ENCODE results near the gene POLDIP2. TPM values are rescaled to one million over a fixed set of nuclear protein-coding genes. Genes with fewer than 3 reads are reported as not detected.
A peak's percentile ranks its signal among the peaks of the same experiment; 100 is the strongest.

Gene POLDIP2
- total RNA-seq, 1 experiment from 2014 or later: 132 TPM

DNA sequence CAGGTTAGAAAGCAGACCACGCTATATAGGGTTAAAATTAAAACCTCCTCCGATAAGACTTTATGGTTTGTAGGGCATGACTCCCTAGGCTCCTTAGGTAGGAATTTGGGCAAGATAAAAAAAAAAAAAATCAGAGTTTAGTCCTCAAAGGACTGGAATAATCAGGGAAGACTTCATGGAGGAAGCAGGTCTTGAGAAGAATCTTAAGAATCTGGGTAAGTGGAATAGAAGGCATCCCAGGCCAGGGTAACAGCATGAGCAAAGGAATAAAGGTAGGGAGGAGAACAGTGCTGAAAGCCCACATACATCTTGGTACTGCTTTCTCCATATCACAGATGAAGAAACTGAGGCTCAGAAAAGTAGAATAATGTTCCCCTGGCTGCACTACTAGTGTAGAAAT, 33.2 kb upstream of the POLDIP2 start:
- DNase-seq (ENCODE audit: low read depth): no peak

DNA sequence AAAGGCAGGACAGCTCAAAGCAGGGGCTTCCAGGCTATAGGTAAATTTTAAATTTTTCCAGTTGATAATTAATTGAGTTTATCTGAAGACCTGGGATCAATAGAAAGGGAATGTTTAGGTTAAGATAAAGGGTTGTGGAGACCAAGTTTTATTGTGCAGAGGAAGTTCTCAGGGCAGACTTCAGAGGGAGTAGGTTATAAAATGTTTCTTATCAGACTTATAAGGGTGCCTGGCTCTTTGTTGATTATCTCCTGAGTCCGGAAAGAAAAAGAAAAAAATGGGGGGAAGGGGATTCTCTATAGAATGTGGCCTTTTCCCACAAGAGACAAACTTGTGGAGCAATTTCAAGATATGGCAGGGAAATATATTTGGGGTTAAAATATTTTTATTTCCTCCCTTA, 32.8 kb upstream of the POLDIP2 start:
- DNase-seq (ENCODE audit: low read depth): no peak

DNA sequence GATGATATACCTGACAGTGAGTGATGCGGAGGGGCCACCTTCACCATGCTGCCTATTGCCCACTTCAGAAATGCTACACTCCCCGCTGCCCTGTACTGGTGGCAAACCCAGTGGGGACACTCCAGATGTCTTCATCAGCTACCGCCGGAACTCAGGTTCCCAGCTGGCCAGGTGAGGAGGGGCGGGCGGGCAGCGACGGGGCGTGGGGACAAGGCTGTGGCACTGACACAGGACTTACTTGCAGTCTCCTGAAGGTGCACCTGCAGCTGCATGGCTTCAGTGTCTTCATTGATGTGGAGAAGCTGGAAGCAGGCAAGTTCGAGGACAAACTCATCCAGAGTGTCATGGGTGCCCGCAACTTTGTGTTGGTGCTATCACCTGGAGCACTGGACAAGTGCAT, 30.8 kb upstream of the POLDIP2 start:
- DNase-seq (ENCODE audit: low read depth): no peak

DNA sequence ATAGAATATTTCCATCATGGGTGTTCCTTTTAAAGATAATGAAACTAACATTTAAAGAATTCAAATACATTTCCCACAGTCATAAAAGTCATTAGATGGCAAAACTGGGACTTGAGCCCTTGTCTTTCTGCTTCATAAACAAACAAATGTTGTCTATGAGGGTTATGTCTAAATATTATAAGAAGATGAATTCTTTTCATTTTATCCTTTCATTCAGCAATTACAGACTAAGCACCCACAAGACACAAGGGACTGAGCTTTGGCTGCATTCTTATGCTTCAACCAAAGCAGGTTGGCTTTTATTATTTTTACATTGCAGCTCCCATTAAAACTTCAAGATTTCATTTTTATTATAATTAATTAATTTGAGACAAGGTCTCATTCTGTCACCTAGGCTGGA, 29.1 kb upstream of the POLDIP2 start:
- DNase-seq (ENCODE audit: low read depth): no peak

DNA sequence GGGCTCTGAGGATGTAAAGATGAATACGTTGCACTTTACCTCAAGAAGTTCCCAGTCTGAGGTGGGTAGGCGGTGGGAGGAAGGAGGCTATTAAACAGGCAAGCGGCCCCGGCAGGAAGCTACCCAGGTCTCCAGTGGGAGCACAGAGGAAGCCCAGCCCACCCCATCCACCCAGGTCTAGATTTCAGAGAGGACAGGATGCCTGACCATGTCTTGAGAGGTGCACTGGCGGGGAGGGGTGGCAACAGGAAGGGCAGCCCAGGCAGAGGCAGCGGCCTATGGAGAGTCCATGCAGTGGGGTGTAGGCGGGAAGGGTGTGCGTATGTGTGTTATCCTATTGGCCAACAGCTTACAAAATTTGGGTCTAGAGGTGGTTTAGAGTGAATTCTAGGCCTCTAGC, 28.1 kb upstream of the POLDIP2 start:
- no peak for DNase-seq (ENCODE audit: low read depth)

DNA sequence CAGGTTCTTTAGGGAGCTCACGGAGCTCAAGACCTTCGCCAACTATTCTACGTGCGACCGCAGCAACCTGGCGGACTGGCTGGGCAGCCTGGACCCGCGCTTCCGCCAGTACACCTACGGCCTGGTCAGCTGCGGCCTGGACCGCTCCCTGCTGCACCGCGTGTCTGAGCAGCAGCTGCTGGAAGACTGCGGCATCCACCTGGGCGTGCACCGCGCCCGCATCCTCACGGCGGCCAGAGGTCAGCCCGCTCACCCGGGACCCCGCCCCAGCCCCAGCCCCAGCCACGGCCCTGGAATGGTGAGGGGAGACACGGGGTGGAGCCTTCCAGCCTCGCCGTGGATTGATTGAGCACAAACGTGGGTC, 27.7 kb upstream of the POLDIP2 start:
- DNase-seq (ENCODE audit: low read depth): no peak

DNA sequence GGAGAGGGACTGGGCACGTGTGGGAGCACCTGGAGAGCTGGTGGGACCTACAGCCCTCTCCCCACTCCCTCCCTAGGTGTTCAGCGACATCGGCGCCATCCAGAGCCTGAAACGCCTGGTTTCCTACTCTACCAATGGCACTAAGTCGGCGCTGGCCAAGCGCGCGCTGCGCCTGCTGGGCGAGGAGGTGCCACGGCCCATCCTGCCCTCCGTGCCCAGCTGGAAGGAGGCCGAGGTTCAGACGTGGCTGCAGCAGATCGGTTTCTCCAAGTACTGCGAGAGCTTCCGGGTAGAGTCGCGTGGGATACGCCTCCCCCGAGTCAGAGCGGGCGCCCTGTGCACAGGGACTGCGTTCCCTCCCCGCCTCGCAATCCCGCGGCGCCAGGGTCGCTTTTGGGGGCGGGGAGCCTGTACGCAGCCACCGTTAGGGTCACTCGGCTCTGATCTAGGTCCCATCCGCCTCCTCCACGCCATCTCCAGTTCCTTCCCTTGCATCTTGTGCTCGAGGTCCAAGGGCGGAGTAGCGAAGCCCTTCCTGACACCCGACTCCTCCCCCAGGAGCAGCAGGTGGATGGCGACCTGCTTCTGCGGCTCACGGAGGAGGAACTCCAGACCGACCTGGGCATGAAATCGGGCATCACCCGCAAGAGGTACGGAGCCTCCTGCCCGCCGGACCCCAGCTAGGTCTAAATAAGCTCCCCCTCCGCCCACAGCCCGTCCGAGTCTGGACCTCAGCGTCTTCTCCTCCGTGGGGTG, 27.1 kb upstream of the POLDIP2 start:
- no peak for DNase-seq (ENCODE audit: low read depth)

DNA sequence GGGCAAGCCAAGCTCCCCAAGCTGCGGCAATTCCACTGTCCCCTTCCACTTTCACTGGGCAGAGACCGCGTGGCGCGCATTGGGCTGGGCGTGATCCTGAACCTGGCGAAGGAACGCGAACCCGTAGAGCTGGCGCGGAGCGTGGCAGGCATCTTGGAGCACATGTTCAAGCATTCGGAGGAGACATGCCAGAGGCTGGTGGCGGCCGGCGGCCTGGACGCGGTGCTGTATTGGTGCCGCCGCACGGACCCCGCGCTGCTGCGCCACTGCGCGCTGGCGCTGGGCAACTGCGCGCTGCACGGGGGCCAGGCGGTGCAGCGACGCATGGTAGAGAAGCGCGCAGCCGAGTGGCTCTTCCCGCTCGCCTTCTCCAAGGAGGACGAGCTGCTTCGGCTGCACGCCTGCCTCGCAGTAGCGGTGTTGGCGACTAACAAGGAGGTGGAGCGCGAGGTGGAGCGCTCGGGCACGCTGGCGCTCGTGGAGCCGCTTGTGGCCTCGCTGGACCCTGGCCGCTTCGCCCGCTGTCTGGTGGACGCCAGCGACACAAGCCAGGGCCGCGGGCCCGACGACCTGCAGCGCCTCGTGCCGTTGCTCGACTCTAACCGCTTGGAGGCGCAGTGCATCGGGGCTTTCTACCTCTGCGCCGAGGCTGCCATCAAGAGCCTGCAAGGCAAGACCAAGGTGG, 24.0 kb upstream of the POLDIP2 start:
- no peak for DNase-seq (ENCODE audit: low read depth)

DNA sequence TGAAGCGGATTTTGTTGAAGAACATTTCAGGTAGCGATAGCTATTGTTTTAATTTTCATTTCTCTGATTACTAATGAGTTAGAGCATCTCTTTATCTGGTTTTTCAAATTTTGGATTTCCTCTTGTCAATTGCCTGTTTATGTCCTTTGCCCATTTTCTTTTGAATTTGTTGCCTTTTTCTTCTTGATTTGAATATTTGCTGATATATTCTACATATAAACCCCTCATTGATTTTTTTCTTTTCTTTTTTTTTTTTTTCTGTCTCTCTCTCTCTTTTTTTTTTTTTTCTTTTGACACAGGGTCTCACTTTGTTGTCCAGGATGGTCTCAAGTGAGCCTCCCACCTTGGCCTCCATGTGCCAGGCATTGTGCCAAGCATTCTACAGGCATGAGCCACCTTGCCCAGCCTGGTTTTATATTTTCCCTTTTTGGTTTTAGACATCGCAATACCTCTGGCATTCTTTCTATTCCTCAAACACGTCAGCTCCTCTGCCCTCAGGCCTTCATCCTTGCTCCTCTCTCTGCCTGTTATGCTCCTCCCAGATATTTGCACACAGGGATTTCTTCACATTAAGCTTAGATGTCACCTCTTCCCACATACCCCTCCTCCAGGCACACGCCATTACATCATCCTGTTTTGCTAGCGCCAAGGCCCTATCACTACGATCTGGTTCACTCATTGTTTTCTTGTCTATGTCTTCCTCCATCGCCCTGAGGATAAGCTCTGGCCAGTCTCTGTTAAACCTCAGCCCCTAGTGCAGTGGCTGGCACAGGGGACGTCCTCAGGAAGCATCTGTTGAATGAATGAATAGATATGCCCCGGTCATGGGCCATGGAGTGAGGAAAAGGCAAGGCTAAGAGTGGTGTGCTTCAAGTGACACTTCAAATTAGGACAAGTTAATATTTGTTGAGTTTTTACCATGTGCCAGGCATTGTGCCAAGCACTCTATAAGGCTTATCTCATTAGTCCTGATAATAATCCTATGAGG, 22.8 kb upstream of the POLDIP2 start:
- peak; percentile 41 for DNase-seq (ENCODE audit: low read depth)

DNA sequence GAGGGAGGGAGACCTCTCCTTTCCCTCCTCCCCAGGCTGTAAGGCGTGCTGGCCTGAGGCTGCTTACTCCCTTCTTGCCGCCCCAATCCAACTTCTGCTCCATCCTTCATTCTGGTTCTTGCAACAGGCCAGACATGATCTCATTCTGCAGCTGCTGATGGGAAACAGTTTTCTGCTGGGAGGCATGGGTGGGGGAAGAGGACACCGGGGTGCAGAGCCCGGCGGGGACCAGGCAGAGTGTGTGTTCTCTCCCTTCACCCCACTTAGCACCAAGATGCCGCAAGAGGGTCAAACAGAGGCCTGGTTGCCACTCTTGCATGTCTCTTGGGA, 15.6 kb upstream of the POLDIP2 start:
- no peak for DNase-seq (ENCODE audit: low read depth)

DNA sequence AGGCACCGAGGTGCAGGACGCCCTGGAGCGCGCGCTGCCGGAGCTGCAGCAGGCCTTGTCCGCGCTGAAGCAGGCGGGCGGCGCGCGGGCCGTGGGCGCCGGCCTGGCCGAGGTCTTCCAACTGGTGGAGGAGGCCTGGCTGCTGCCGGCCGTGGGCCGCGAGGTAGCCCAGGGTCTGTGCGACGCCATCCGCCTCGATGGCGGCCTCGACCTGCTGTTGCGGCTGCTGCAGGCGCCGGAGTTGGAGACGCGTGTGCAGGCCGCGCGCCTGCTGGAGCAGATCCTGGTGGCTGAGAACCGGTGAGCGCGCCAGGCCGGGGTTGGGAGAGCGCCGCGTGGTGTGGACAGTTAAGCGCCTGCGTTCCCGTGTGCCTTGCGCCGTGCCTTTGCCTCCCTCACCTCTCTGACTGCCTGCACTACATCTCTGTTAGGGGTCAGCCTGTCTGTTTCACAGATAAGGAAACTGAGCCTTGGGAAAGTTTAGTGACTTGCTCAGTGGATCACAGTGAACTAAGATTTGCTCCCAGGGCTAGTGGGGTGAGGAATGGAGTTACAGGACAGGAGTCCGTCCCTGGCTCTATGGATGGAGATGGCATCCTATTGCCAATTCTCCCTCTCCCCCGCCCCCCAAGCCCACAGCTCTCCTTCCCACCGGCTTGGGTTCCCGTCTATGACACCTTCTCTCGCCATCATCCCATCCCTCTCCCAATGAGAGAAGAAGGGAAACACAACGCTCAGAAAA, 15.0 kb upstream of the POLDIP2 start:
- DNase-seq (ENCODE audit: low read depth): peak; percentile 47

DNA sequence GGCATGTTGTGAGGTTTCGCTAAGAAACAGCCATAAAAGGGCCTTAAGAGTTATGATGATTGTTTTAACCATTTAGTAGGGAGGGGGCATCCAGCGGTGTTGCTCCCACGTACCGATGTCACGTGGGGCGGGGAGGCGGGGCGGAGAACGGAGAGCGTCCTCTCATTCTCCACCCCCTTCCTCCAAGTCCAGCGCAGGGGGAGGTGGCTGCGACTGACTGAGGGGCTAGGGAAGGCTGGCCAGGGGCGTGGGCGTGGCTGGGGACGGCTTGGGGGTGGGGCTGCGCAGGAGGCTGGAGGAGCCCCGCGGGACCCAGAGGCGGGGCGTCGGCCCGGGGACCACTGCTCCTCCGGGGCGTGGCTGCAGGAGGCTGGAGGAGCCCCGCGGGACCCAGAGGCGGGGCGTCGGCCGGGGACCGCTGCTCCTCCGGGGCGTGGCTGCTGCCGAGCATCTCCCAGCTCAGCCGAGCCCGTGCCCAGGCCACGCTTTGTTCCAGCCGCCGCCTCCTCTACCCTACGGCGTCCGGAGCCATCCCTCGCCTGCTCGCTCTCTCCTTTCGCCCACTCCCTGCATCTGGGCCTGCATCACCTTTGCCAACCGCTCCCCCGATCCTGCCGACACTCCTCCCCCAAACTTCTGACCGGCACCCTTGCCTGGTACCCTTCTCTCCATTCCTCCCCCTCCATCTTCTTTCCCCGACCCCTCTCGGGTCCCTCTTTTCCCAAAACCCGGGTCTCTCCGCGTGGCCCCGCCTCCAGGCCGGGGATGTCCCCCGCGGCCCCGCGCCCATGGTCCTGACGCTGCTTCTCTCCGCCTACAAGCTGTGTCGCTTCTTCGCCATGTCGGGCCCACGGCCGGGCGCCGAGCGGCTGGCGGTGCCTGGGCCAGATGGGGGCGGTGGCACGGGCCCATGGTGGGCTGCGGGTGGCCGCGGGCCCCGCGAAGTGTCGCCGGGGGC, 14.2 kb upstream of the POLDIP2 start, which contains the start of gene SARM1:
TSS of gene SARM1 (plus strand) at position 450 of the 958 bp plus-strand sequence. CDS start at position 789, 339 bp downstream.
- DNase-seq (ENCODE audit: low read depth): peak; percentile 95

DNA sequence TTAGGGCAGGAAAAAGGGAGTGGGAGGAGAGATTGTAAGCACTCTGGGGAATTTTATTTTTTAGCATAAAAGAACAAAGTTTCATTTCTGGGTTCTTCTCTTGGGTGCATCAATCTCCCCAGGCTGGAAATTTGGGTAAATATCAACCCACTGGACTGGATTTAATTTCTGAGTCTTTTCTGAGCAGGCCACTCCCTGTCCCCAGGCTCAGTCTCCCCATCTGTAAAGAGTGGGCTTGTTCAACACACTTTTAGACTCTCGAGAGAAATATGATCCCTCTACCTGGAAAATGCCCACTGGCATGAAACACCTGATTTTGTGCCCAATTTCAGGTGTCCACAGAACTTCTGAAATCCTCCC, 13.4 kb upstream of the POLDIP2 start:
- no peak for DNase-seq (ENCODE audit: low read depth)

DNA sequence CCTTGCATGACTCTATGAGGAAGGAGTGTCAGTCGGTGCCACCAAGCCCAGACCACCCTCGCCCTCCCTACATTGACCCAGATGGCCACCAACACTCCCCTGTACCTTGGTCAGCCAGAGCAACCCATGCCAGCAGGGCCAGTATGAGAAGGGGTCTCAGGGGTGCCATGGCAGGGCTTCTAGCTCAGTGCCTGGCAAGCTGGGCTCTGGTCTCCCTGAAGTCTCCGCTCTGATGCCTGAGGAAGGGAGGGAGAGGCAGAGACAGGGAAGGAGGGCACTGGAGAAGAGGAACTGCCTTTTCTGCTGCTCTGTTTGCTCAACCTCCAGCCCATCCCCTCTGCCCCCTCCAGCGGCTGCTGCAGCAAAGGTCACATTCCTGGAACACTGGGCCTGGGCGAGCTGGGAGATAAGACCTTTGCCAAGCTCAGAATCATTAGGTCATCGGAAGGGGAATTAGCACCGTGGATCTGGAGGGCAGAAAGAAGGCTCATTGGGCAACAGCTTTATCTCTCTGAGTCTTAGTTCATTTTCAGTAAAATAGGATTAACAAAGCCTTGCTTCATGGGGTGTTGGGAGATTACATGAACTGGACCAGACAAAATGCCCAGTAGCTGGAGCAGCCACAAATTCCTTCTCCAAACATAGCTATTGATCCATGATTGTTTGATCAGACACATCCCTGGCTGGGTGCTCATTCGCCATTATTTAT, 12.9 kb upstream of the POLDIP2 start, which contains the start of gene VTN:
TSS of gene VTN (minus strand) at position 273 of the 709 bp plus-strand sequence. CDS start at position 169, 104 bp downstream.
- peak; percentile 47 for DNase-seq (ENCODE audit: low read depth)

DNA sequence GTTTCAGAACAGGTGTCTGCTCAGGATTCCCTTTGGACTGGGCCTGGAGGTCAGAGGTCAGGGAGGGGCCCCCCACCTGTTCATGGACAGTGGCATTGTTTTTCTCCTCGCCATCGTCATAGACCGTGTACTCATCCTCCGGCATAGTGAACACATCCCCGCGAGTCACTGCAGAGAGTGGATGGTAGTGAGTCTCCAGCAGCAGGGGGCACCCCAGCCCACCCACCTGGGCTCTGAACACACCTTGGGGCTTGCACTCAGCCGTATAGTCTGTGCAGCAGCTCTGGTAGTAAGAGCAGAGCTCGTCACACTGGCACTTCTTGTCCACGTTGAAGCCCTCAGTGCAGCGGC, 12.3 kb upstream of the POLDIP2 start:
- DNase-seq (ENCODE audit: low read depth): no peak

DNA sequence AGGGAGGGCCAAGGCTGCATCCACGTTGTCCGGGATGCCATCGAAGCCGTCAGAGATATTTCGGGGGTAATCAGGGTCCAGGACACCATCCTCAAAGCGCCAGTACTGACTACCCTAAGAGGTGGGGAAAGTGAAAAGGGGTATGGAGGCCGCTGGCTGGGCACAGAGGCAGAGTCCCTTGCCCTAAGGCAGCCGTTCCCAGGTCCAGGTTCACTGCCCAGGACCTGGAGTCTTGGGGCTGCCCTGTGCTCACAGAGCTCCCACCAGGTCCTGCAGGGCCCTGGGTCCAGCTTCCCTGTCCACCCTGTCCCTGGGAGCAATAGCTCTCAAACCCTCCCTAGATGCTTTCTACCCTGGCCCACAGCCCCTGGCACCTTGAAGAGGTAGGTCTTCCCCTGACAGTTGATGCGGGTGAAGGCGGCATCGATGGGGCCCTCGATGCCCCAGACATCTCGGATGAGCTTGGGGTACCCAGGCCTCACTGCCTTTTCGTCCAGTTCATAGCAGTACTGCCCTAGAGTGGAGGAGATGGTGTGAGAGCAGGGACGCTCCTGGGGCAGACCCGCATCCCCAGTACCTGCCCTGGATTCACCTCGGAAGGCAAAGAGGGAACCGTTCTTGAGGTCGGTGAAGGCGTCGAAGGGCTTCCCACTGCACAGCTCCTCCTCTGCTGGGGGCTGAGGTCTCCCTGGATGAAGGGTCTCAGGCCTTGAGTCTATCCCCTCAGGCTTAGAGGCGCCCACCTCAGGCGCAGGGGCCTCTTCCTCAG, 11.8 kb upstream of the POLDIP2 start:
- no peak for DNase-seq (ENCODE audit: low read depth)

DNA sequence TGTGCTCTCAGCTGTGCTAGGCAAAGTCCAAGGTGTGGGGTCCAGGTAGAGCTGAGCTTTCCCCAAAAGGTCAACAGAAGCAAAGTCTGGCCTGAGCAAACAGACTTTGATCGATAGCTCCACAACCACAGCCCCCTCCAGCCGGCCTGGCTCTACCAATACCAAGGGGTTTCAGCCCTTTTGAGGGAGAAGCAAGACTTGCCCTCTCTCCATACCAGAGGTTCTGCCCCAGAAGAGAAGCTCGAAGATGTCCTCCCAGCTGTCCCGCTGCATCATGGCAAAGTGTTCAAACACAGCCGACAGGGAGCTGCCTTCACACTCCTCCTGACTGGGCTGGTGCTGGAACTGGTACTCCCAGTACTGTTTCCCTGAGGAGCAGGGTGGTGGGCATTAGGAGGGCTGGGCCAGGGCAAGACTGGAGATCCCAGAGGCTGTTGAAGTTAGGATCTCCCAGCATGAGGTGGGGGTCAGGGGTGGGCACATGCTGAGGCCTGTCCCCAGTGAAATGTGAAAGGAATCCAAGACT, 11.0 kb upstream of the POLDIP2 start:
- no peak for DNase-seq (ENCODE audit: low read depth)

DNA sequence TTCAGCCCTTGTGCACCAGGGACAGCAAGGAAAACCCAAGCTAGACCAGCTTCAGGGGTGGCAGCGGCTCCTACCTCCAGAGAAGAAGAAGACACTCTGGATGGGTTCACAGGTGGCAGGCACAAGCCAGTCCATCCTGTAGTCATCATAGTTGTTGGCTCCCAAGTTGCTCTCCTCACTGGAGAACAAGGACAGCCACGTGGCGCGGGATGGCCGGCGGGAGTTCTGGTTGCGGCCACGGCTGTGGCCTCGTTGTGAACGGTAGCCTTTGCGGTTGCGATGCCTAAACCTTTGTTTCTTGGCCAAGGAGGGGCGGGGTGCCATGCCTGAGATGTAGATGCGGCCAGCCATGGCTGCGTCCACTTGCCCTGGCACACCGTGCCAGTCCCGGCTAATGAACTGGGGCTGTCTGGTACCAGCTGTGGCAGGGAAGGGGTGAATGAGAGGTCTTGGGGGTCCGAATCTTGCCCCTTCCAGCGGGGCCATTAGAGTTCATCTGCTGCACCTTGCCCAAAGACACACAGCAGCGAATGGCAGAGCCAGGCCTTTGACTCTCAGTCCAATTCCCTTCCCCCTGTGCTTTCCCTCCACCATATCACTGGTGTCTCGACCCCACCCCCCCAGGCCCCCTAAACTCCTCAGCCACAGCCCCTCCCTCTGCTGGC, 10.4 kb upstream of the POLDIP2 start:
- DNase-seq (ENCODE audit: low read depth): no peak

Data from Daoy (cell line).